ENCODE measurements around the gene TXLNG.
"Not testable (repeated sequence)": the region's sequence is repeated elsewhere in the genome, so short reads cannot be mapped to it uniquely, and the experiment has no call there.

TXLNG gene

GRCh38 chrX:16839219-16839851, 53.1 kb downstream of the TXLNG start:
- no peak for DNase-seq (ENCODE audit: low spot score)

DNA sequence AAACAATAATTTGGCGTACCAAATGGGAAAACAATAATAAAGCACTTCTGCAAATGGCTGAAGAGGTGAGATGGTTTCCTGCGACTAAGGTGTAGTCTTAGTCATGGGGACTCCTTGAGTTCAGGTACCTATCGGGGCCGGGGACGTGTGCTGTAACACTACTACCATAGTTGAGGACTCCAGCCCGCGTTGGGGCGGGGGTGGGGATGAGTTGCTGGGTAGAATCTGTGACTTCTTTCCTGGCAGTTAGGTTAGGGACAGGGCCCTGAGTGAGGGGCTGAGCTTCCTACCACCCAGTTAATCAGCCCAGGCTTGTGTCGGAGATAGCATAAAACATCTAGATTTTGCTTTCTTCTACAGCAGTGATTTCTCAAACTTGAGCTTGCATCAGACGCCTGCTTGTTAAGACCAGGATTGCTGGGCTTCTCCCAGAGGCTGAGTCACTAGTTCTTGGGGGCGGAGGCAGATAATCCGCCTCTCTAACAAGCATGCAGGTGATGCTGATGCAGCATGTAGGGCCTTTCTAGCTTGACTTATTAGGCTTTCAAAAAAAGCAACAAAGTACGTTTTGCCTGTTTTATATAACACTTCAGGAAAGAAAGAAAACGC, 53.7 kb downstream of the TXLNG start:
- no peak for DNase-seq (ENCODE audit: low spot score)

- DNase-seq (ENCODE audit: low spot score) = no peak
Observed at GRCh38 chrX:16842684-16843083, 56.4 kb downstream of the TXLNG start.

DNA sequence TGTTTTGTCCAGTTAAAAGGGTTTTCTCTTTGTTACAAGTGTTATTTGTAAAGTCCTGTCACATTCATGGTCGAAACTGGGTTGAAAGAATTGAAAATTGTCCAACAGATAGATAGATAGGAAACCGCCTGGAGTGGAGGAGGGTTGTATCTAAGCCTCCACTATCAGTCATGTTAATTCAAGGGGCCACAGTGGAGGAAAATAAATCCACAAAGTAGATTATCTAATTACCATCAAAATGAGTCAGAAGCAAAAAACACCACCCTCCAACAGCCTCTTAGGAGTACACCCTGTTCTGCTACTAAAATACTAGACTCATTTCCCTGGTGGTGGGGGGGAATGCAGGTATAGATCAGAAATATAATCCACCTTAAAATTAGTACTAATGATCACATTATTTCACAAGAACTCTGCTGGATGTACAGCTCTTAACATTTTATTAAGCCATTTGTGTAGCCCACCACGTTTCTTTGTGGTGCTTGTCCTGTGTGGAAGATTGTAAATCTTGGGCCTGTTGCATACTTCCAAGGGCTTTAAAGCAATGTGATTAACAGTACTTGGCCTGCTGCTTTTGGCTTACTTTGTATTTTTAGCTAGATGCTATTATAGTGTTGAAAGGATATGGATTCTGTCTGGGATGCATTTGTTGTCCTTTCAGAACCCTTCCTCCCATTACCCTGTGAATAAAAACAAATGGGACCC, 57.1 kb downstream of the TXLNG start:
- DNase-seq (ENCODE audit: low spot score) = no peak

GRCh38 chrX:16845686-16846085, 59.4 kb downstream of the TXLNG start:
- no peak for DNase-seq (ENCODE audit: low spot score)

GRCh38 chrX:16848541-16848940, 62.3 kb downstream of the TXLNG start:
- no peak for DNase-seq (ENCODE audit: low spot score)

GRCh38 chrX:16851421-16851820, 65.2 kb downstream of the TXLNG start:
- DNase-seq (ENCODE audit: low spot score) = no peak

GRCh38 chrX:16851827-16852226, 65.6 kb downstream of the TXLNG start:
- no peak for DNase-seq (ENCODE audit: low spot score)

DNA sequence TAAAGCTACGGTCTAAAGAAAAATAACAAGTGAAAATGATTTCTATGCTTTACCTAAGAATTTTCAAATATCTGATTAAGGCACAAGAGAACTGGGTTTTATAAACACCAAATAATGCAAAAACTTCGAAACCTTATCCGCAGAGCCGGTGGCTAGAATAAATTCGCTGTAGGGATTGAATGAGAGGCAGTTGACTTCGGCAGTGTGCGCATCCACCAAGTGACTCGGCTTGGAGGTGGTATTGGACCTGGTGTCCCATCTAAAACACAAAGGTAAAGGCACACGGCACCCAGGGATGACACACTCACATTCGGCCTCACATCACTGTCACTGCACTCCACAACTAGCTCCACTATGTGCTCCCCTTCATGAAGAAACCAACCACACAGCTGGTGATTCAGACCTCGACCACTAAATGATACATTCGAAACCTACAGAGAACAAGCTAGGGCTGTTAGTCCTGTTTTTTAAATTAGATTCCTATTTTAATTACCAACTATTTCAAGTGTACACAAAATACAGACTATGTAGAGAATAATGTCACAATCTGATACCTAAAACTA, 66.4 kb downstream of the TXLNG start:
- DNase-seq (ENCODE audit: low spot score) = no peak

GRCh38 chrX:16853537-16853936, 67.3 kb downstream of the TXLNG start:
- DNase-seq (ENCODE audit: low spot score) = no peak

DNA sequence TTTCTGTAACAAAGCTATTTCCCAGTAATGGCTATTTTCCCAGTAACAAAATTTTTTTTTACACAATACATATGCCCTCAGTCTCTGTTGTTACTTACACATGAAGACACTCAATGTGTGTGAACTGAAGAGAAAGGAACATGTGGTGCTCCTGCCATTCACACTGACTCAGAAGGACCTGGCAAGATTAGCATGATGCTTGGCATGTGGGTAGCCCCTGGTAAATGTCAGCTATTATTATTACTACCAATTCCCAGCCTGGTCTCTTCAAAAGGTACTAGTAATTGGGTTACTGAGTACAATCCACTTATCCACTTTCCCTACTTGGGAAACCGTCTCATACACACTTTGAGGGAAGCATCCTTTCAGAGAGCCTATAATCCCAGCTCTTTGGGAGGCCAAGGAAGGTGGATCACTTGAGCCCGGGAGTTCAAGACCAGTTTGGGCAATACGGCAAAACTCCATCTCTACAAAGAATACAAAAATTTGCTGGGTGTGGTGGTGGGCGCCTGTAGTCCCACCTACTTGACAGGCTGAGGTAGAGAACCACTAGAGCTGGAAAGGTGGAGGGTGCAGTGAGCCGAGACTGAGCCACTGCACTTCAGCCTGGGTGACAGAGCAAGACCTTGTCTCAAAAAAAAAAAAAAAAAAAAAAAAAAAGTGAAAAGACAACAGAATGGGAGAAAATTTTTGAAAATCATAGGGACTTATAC, 69.3 kb downstream of the TXLNG start:
- DNase-seq (ENCODE audit: low spot score) = no peak

- DNase-seq (ENCODE audit: low spot score) = not testable (repeated sequence)
Observed at GRCh38 chrX:16856076-16856404, 69.8 kb downstream of the TXLNG start.

GRCh38 chrX:16856744-16857143, 70.5 kb downstream of the TXLNG start:
- no peak for DNase-seq (ENCODE audit: low spot score)

GRCh38 chrX:16862829-16863228, 76.6 kb downstream of the TXLNG start:
- DNase-seq (ENCODE audit: low spot score) = no peak

DNA sequence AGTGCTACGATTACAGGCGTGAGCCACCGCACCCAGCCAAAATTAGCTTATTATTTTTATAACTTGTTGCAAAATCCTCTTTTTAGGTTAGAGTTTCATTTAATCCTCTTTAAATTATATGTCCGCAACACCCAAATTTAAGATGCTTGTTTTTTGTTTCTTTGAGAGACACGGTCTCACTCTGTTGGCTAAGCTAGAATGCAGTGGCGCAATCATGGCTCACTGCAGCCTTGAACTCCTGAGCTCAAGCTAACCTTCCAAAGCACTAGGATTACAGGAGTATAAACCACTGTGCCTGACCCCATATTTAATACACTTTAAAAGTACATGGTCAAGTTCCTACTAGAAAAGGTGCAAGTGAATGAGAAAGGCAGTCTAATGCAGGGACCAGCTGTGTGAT, 81.7 kb downstream of the TXLNG start:
- DNase-seq (ENCODE audit: low spot score) = no peak

DNA sequence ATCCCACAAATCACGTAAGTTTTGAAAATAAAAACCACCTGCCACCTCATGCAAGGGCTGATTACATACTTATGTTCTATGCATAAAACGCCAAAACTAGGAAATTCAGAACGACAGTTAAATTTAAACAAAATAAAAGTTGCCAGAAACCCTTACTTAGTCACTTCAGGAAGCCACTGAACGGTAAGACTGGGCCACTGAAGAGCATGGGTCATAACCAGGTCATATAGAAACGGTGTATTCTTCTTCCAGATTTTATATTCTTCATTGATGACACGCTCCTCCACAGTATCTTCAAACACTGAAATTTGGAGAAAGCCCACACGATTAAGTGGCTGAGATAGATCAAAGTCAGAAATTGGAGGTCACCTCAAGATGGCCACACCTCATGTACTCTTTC, 82.7 kb downstream of the TXLNG start:
- no peak for DNase-seq (ENCODE audit: low spot score)

DNA sequence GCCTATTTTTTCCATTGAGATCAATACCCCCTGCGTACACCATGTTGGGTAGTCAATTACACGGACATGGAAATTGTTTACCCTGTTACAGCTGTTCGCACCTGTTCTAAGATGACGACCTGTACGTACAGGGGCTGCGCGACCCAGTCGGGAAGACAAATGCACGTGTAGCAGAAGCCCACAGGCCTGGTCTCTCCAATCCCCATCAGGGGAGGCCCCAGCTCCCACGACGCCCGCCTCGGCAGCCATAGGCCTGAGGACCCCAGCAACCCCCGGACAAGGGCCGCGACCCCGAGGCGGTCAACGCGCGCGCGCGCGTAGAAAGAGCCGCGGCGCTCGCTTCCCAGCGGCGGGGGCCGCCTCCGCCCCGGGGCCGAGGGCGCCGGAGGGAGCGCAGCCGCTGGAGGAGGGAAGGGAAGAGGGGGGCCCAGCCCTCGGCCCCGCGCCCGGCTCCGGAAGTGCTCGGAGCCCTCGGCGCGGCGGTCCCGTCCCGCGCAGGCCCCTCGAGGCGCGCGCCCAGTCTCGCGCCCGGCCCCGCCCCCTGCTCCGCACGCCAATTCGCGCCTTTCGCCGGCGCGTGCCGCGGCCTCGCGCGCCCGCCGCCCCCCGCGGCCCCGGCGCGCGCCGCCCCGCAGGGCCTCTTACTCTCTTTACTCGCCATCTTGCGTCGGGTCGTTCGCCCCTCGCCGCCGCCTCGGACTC, 83.3 kb downstream of the TXLNG start:
- no peak for DNase-seq (ENCODE audit: low spot score)

DNA sequence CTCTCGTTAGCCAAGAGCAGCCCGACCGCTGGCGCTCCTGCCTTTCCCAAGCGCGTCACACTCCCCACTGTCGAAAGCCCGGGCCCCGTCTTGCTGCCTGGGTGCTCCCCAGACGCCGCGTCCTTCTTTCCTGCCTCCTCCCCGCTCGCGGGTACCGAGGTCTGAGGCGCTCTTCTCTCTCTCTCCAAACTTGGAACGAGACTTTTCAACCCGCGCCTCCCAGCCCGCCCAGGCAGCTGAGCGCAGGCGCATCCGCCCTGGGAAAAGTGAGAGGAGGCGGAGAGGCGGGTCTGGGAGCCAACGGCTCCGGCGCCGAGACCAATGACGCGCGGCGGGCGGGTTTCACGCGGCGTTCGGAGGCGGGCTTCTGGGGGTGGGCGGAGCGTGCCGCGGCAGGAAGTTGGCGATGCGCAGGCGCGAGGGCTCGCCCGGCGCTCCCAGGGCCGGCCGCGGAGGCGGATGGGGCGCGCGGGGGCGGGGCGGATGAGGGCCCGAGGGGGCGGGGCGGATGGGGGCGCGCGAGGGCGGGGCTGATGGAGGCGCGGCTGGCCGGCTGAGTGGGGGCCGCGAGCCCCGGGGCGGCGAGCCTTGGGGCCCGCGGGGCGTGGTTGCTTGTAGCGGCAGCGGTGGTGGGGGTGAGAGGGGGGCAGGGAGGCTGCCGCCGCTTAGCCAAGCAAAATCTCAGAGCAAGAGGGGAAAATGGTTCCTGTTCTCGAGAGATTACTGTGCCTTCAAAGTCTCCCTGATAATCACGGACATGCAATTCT, 84.0 kb downstream of the TXLNG start, which contains the start of gene RBBP7:
TSS of gene RBBP7 (minus strand) at position 268 of the 767 bp plus-strand sequence. CDS start 309 bp downstream, outside the sequence.
- DNase-seq (ENCODE audit: low spot score) = peak; percentile 99

DNA sequence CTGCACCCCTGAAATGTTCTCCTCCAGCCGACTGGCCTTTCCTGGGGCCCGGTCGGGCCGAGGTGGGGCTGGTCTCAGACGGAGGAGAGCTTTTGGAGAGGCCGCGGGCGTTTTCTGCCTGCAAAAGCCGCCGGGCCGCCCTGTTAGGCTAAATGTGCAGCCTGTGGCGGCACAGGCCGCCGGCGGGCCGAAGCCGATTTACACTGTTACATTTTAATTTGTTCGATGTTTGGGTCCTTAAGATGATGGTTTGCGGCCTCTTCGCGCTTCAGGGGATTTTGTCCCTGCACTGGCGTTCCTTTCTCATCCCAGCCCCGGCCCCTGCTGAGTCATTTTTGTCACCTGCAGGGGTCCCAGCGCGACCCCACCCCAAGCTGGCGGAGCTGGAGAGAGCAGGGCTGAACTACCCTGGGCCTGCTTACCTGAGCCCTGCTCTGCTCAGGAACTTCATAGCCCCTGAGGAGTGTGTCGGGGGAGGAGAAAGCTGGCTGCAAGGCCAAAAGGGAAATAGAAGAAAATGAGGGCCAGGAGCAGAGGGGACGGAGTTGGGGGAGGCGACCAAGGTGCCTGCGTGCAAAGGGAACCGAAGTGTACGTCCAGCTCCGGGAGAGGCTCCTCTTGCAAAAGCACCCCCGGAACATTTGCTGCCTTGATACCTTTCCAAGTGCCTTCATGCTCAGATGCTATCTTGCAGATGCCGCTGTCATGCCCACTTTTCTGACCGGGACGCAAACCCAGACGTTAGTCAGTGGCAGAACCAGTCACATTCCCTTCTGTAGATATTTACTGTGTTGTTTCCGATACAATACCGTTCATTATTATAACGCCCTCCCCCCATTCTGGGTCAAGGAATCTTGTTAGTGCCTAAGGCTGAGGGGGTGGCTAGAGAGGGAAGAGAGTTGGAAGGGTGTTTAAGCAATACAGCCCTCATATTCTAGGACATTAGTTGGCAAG, 84.9 kb downstream of the TXLNG start:
- peak; percentile 88 for DNase-seq (ENCODE audit: low spot score)

DNA sequence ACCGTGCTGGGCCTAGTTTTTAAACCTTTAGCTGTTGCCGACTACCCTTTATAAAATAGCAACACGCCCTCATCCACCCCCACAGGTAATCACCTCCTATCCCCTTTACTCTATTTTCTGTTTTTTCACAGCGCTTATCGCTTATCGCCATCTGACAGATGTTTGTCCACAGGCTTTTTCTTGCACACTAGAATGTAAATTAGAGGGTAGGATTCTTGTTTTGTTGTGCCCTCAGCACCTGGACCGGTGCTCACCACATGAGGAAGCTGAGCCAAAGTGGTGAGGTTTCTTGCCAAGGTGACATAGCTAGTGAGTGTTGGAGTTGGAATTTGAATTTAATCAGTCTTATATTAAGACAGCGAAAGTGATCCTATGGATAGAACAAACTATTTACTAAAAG, 86.8 kb downstream of the TXLNG start:
- DNase-seq (ENCODE audit: low spot score) = no peak
